ACC112 (cell line): ENCODE measurements around the gene PPP1R12B.
A peak's percentile ranks its signal among the peaks of the same experiment; 100 is the strongest.
"Not testable (repeated sequence)": the region's sequence is repeated elsewhere in the genome, so short reads cannot be mapped to it uniquely, and the experiment has no call there.

Source experiments
- H2AFZ ChIP-seq: fragments of 200-600 bp; sonication (generic); one replicate; pipeline ENCODE4 v1.6.0; 2017; ENCODE audit warnings: antibody characterized with exemption, low read length; ENCODE audit not compliant: unreplicated experiment
- H3K27ac ChIP-seq: fragments of 200-600 bp; sonication (generic); 2 replicates; pipeline ENCODE4 v1.5.1; 2014; ENCODE audit warnings: low read depth, mild to moderate bottlenecking, antibody characterized with exemption, low read length, moderate library complexity
- H3K27me3 ChIP-seq: fragments of 200-600 bp; sonication (generic); 2 replicates; pipeline ENCODE4 v1.6.1; 2014; ENCODE audit warnings: mild to moderate bottlenecking, antibody characterized with exemption, low read length, moderate library complexity, mixed read lengths; ENCODE audit not compliant: insufficient read depth
- H3K36me3 ChIP-seq: fragments of 200-600 bp; sonication (generic); 2 replicates; pipeline ENCODE4 v1.6.1; 2016; ENCODE audit warnings: mild to moderate bottlenecking, antibody characterized with exemption, low read length, moderate library complexity, mixed read lengths; ENCODE audit not compliant: insufficient read depth
- H3K4me1 ChIP-seq: fragments of 200-600 bp; sonication (generic); one replicate; pipeline ENCODE4 v1.6.1; 2016; ENCODE audit warnings: low read length, mixed read lengths; ENCODE audit not compliant: insufficient read depth, unreplicated experiment, control insufficient read depth
- H3K4me3 ChIP-seq: fragments of 200-600 bp; sonication (generic); 2 replicates; pipeline ENCODE4 v1.5.1; 2014; ENCODE audit warnings: mild to moderate bottlenecking, low read depth, low read length
- H3K79me2 ChIP-seq: fragments of 200-600 bp; sonication (generic); one replicate; pipeline ENCODE4 v1.6.0; 2016; ENCODE audit warnings: low read length; ENCODE audit not compliant: control insufficient read depth, unreplicated experiment, insufficient read depth

The PPP1R12B gene

GRCh38 chr1:202375175-202375574 is 26.7 kb downstream of the PPP1R12B start:
- H3K27me3 ChIP-seq, H3K4me3 ChIP-seq, H3K4me1 ChIP-seq, H3K79me2 ChIP-seq, H3K27ac ChIP-seq, H3K36me3 ChIP-seq, H2AFZ ChIP-seq: not testable (repeated sequence)

GRCh38 chr1:202376247-202376646 is 27.7 kb downstream of the PPP1R12B start:
- peaks cover 12% of the 10 kb centered on the region for H3K4me1 ChIP-seq
- peak overlapping the region; percentile 51; the same call in 1 of the 2 replicates for H3K4me3 ChIP-seq
- H2AFZ ChIP-seq: no peak overlapping the region
- no peaks in the 10 kb centered on the region for H3K36me3 ChIP-seq
- peaks cover 7% of the 10 kb centered on the region for H3K79me2 ChIP-seq
- H3K27me3 ChIP-seq: no peaks in the 10 kb centered on the region
- peak overlapping the region; percentile 47 for H3K27ac ChIP-seq

GRCh38 chr1:202379884-202380529 is 31.5 kb downstream of the PPP1R12B start:
- not testable (repeated sequence) for H3K27me3 ChIP-seq, H3K27ac ChIP-seq, H3K4me3 ChIP-seq, H3K36me3 ChIP-seq, H2AFZ ChIP-seq, H3K79me2 ChIP-seq
- peaks cover 12% of the 10 kb centered on the region for H3K4me1 ChIP-seq

GRCh38 chr1:202380535-202380934 is 32.0 kb downstream of the PPP1R12B start:
- not testable (repeated sequence) for H3K79me2 ChIP-seq, H3K4me3 ChIP-seq, H3K36me3 ChIP-seq, H2AFZ ChIP-seq, H3K27me3 ChIP-seq, H3K27ac ChIP-seq
- H3K4me1 ChIP-seq: peaks cover 12% of the 10 kb centered on the region

GRCh38 chr1:202381867-202382266 is 33.4 kb downstream of the PPP1R12B start:
- H3K4me1 ChIP-seq: peaks cover 12% of the 10 kb centered on the region
- not testable (repeated sequence) for H3K4me3 ChIP-seq, H2AFZ ChIP-seq, H3K36me3 ChIP-seq, H3K27me3 ChIP-seq, H3K79me2 ChIP-seq, H3K27ac ChIP-seq

GRCh38 chr1:202395831-202396230 is 47.3 kb downstream of the PPP1R12B start:
- H2AFZ ChIP-seq, H3K36me3 ChIP-seq, H3K4me3 ChIP-seq, H3K27me3 ChIP-seq, H3K79me2 ChIP-seq, H3K27ac ChIP-seq: not testable (repeated sequence)
- peaks cover 10% of the 10 kb centered on the region for H3K4me1 ChIP-seq

GRCh38 chr1:202397256-202397655 is 48.8 kb downstream of the PPP1R12B start:
- Histone ChIP-seq H3K27me3 (no peaks in the 10 kb centered on the region), H3K36me3 (no peaks in the 10 kb centered on the region), H3K4me3 (no peak overlapping the region), H2AFZ (no peak overlapping the region), H3K79me2 (peaks cover 3% of the 10 kb centered on the region), H3K4me1 (peaks cover 10% of the 10 kb centered on the region), H3K27ac (no peak overlapping the region)

GRCh38 chr1:202398439-202398838 is 49.9 kb downstream of the PPP1R12B start:
- H3K27ac ChIP-seq, H3K79me2 ChIP-seq, H2AFZ ChIP-seq, H3K36me3 ChIP-seq, H3K27me3 ChIP-seq, H3K4me3 ChIP-seq: not testable (repeated sequence)
- H3K4me1 ChIP-seq: peaks cover 10% of the 10 kb centered on the region

- H3K27me3 ChIP-seq, H3K4me1 ChIP-seq, H3K79me2 ChIP-seq, H3K4me3 ChIP-seq, H2AFZ ChIP-seq, H3K27ac ChIP-seq, H3K36me3 ChIP-seq: not testable (repeated sequence)
These were observed 53.3 kb downstream of the PPP1R12B start for GRCh38 chr1:202401771-202402170.

GRCh38 chr1:202403381-202403780 is 54.9 kb downstream of the PPP1R12B start:
- H3K27me3 ChIP-seq, H2AFZ ChIP-seq, H3K27ac ChIP-seq, H3K4me3 ChIP-seq, H3K4me1 ChIP-seq, H3K79me2 ChIP-seq, H3K36me3 ChIP-seq: not testable (repeated sequence)

- no peak overlapping the region for H3K27ac ChIP-seq
- no peak overlapping the region for H2AFZ ChIP-seq
- no peaks in the 10 kb centered on the region for H3K36me3 ChIP-seq
- no peaks in the 10 kb centered on the region for H3K27me3 ChIP-seq
- H3K4me3 ChIP-seq: no peak overlapping the region
- H3K79me2 ChIP-seq: peaks cover 3% of the 10 kb centered on the region
- peaks cover 5% of the 10 kb centered on the region for H3K4me1 ChIP-seq
These were observed 57.4 kb downstream of the PPP1R12B start for GRCh38 chr1:202405928-202406327.
